HepG2 (cell line): ENCODE measurements around the gene LYPD6. TPM values are rescaled to one million over a fixed set of nuclear protein-coding genes. Genes with fewer than 3 reads are reported as not detected.

ENCODE experiments used
- ATAC-seq: fragments of 200-7000 bp; cut with Tn5 transposase; 3 replicates; pipeline ENCODE4 v1.9.1; 2020; ENCODE audit warnings: mild to moderate bottlenecking, moderate library complexity
- BruUV-seq: library from RNA; stranded (reverse); fragments of 400-500 nt; replicated peaks from 2 replicates; lab custom pipeline; 2021; lab: Mats Ljungman, UMichigan
- CTCF ChIA-PET: fragments of 300-600 bp; formaldehyde crosslinking; extraction: SDS; loops from one replicate; lab custom pipeline; 2021; ENCODE audit warnings: low total read pairs, inconsistent platforms, low intra/inter-chr PET ratio; lab: Yijun Ruan, JAX
- POLR2A ChIA-PET: fragments of 350-600 bp; sonication (Branson Sonifier 250); formaldehyde crosslinking; loops from one replicate; lab custom pipeline; 2020; ENCODE audit warnings: antibody characterized with exemption, inconsistent platforms; lab: Yijun Ruan, JAX
- DNase-seq: peaks from one replicate; pipeline ENCODE4 v3.0.0-alpha.2; 2015; ENCODE audit warnings: low spot score
- FAIRE-seq: peaks from 3 replicates; lab custom pipeline; 2011; peaks lifted over from hg19 to GRCh38; lab: Jason Lieb, UNC
- H2AFZ ChIP-seq: one replicate; pipeline ENCODE4 v1.6.1; 2011; ENCODE audit warnings: low read length, inconsistent platforms
- H3K27ac ChIP-seq: fragments of 300-600 bp; 3 replicates; pipeline ENCODE4 v1.8.0; 2011; ENCODE audit warnings: mixed run types, mild to moderate bottlenecking, mixed read lengths, low read length, inconsistent platforms; ENCODE audit not compliant: insufficient read depth; ENCODE audit errors: extremely low read length
- H3K27me3 ChIP-seq, 2 experiments: fragments of 200-600 bp in 1 of 2; 2 replicates in 1 of 2; 3 replicates in 1 of 2; pipeline versions ENCODE4 v1.6.0 to v1.8.0; 2011; ENCODE audit warnings: low read length in 2 of 2, mild to moderate bottlenecking in 2 of 2, moderate library complexity in 2 of 2, inconsistent platforms in 1 of 2; ENCODE audit not compliant: insufficient read depth in 2 of 2, control insufficient read depth in 1 of 2
- H3K36me3 ChIP-seq, 2 experiments: fragments of 200-600 bp in 1 of 2; replicated peaks in 1 of 2; 2 replicates in 1 of 2; 3 replicates in 1 of 2; pipeline versions ENCODE4 v1.5.1 to v1.8.0; 2011; ENCODE audit warnings: low read length in 2 of 2, inconsistent platforms in 1 of 2; ENCODE audit not compliant: insufficient read depth in 2 of 2, control insufficient read depth in 1 of 2
- H3K4me1 ChIP-seq: 2 replicates; pipeline ENCODE4 v1.5.1; 2012; ENCODE audit warnings: low read length, inconsistent platforms; ENCODE audit not compliant: insufficient read depth
- H3K4me2 ChIP-seq: 2 replicates; pipeline ENCODE4 v1.6.0; 2011; ENCODE audit warnings: low read depth, low read length, inconsistent platforms
- H3K4me3 ChIP-seq, 3 experiments: fragments of 200-600 bp in 1 of 3; sonication (generic), shearing (Covaris generic) in 1 of 3; replicated peaks in 1 of 3; 2 replicates each; pipeline ENCODE4 v1.5.1; 2011 to 2016; ENCODE audit warnings: low read length in 3 of 3, inconsistent platforms in 2 of 3, low read depth in 2 of 3, mild to moderate bottlenecking in 2 of 3, control low read depth in 1 of 3, mixed read lengths in 1 of 3; ENCODE audit not compliant: insufficient read depth in 1 of 3
- H3K79me2 ChIP-seq: one replicate; pipeline ENCODE4 v1.6.1; 2011; ENCODE audit warnings: low read length, inconsistent platforms; ENCODE audit not compliant: insufficient read depth
- H3K9ac ChIP-seq: 2 replicates; pipeline ENCODE4 v1.6.0; 2011; ENCODE audit warnings: mild to moderate bottlenecking, low read depth, low read length, inconsistent platforms; ENCODE audit not compliant: insufficient read depth
- H3K9me3 ChIP-seq: 2 replicates; pipeline ENCODE4 v1.5.1; 2012; ENCODE audit warnings: mild to moderate bottlenecking, low read length
- H4K20me1 ChIP-seq: 2 replicates; pipeline ENCODE4 v1.6.0; 2011; ENCODE audit warnings: inconsistent platforms, mild to moderate bottlenecking, low read length, moderate library complexity; ENCODE audit not compliant: insufficient read depth
- ETS1 ChIP-seq: sonication (generic); formaldehyde crosslinking; IDR thresholded peaks from 2 replicates; pipeline ENCODE4 v1.4.0; 2020; ENCODE audit warnings: missing genetic modification reagents
- HNRNPUL1 ChIP-seq: fragments of 200-400 bp; formaldehyde crosslinking; IDR thresholded peaks from 2 replicates; pipeline ENCODE4 v1.6.1; 2017; ENCODE audit warnings: low read depth, mild to moderate bottlenecking, low read length, moderate library complexity
- PCBP1 ChIP-seq: fragments of 200-400 bp; formaldehyde crosslinking; IDR thresholded peaks from 2 replicates; pipeline ENCODE4 v1.6.1; 2017; ENCODE audit warnings: mild to moderate bottlenecking, low read depth, low read length, borderline replicate concordance
- SNRNP70 ChIP-seq: fragments of 200-400 bp; formaldehyde crosslinking; IDR thresholded peaks from 2 replicates; pipeline ENCODE4 v1.6.1; 2017; ENCODE audit warnings: mild to moderate bottlenecking, low read depth, low read length, moderate library complexity
- ZFP62 ChIP-seq: sonication (generic); formaldehyde crosslinking; IDR thresholded peaks from 2 replicates; pipeline ENCODE4 v1.4.0; 2020; ENCODE audit warnings: missing genetic modification reagents
- ZMYM4 ChIP-seq: sonication (generic); formaldehyde crosslinking; IDR thresholded peaks from 2 replicates; pipeline ENCODE4 v1.8.1; 2023; ENCODE audit warnings: mild to moderate bottlenecking, missing genetic modification reagents
- ZNF496 ChIP-seq: sonication (generic); formaldehyde crosslinking; IDR thresholded peaks from 2 replicates; pipeline ENCODE4 v1.8.1; 2023; ENCODE audit warnings: mild to moderate bottlenecking, moderate library complexity, missing genetic modification reagents; ENCODE audit not compliant: insufficient replicate concordance
- ZNF691 ChIP-seq: sonication (generic); formaldehyde crosslinking; IDR thresholded peaks from 2 replicates; pipeline ENCODE4 v1.4.0; 2020; ENCODE audit warnings: missing genetic modification reagents, low read depth, mild to moderate bottlenecking, borderline replicate concordance
- ZXDC ChIP-seq: sonication (generic); formaldehyde crosslinking; IDR thresholded peaks from 2 replicates; pipeline ENCODE4 v1.5.0; 2020; ENCODE audit warnings: mild to moderate bottlenecking, missing genetic modification reagents
- WGBS: methylation state at CpG from one replicate; pipeline ENCODE4 v1.1.6; 2017; ENCODE audit warnings: low lambda C conversion rate; 5-methylcytosine and 5-hydroxymethylcytosine counted together
- in situ Hi-C: cut with HindIII; loops from 2 replicates; pipeline ENCODE4 v1.10.0; 2017; ENCODE audit warnings: low pct_unique_long_range_greater_than_20kb; ENCODE audit not compliant: extremely low pct_ligation_motif_present
- intact Hi-C: fragments of 100-400 bp; cut with micrococcal nuclease; formaldehyde crosslinking; loops from one replicate; pipeline ENCODE4 v1.10.0; 2022; ENCODE audit not compliant: unreplicated experiment
- polyA plus RNA-seq, 8 experiments: library from polyadenylated mRNA; depleted of rRNA in 3 of 8; stranded (reverse) in 7 of 8; unstranded in 1 of 8; fragments of >200 nt; fragmentation: Illumina TruSeq in 4 of 8; extraction: Trizol in 4 of 8; gene quantifications; 2 replicates each; pipeline versions ENCODE4 v1.2.1 to v1.2.3, GENCODE V29; 2011 to 2016; ENCODE audit warnings: low read depth in 4 of 8, missing spikeins in 1 of 8, mixed read lengths in 1 of 8; ENCODE audit not compliant: insufficient read depth in 1 of 8
- total RNA-seq, 5 experiments: library from RNA; depleted of rRNA; stranded (reverse); fragments of >200 nt; fragmentation: Illumina TruSeq; extraction: Trizol; gene quantifications; 2 replicates each; pipeline ENCODE4 v1.2.3, GENCODE V29; 2016; ENCODE audit warnings: low read depth in 1 of 5
- TF ChIP-seq, protein P1 (sequence below): sonication (generic); formaldehyde crosslinking; conservative IDR thresholded peaks from 2 replicates; pipeline ENCODE4 v1.8.0; 2022; ENCODE audit warnings: low read depth, missing genetic modification reagents

The LYPD6 gene
- total and polyA plus RNA-seq, 2 of the 13 experiments (the other 11 are each of a cell fraction or from before 2014, with no cell fraction given) = 0.01 to 0.07 TPM

GRCh38 chr2:149365931-149366583 lies 35.7 kb downstream of the LYPD6 start:
- no TSS peak for BruUV-seq
- Histone ChIP-seq H3K9me3 (no peaks in the 10 kb centered on the region), H3K36me3 (no peaks in the 10 kb centered on the region), H4K20me1 (no peaks in the 10 kb centered on the region), H3K27me3 (no peaks in the 10 kb centered on the region), H2AFZ (no peak overlapping the region), H3K9ac (no peak overlapping the region), H3K4me2 (no peak overlapping the region), H3K4me3 (no peak overlapping the region), H3K79me2 (no peaks in the 10 kb centered on the region), H3K27ac (no peak overlapping the region), H3K4me1 (no peaks in the 10 kb centered on the region)
- no peak for ATAC-seq
- 32% methylated on average over 5 of the region's 5 CpGs for WGBS
- no peak for FAIRE-seq
- DNase-seq = peak; percentile 29
- in situ Hi-C loops (no loop called here), intact Hi-C loops (no loop called here)
- ChIA-PET CTCF (no interaction called here), POLR2A (no interaction called here)
- no peak for TF ChIP-seq ZNF496 (CRISPR knock-in tag)
- TF ChIP-seq, protein P1, sequence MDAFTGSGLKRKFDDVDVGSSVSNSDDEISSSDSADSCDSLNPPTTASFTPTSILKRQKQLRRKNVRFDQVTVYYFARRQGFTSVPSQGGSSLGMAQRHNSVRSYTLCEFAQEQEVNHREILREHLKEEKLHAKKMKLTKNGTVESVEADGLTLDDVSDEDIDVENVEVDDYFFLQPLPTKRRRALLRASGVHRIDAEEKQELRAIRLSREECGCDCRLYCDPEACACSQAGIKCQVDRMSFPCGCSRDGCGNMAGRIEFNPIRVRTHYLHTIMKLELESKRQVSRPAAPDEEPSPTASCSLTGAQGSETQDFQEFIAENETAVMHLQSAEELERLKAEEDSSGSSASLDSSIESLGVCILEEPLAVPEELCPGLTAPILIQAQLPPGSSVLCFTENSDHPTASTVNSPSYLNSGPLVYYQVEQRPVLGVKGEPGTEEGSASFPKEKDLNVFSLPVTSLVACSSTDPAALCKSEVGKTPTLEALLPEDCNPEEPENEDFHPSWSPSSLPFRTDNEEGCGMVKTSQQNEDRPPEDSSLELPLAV (CRISPR knock-in tag) = no peak
- TF ChIP-seq ZFP62 (CRISPR knock-in tag) = no peak
- no peak for TF ChIP-seq HNRNPUL1
- no peak for TF ChIP-seq ZMYM4
- no peak for TF ChIP-seq ETS1 (CRISPR knock-in tag)
- no peak for TF ChIP-seq ZXDC (CRISPR knock-in tag)
- no peak for TF ChIP-seq SNRNP70
- TF ChIP-seq ZNF691 (CRISPR knock-in tag) = no peak
- no peak for TF ChIP-seq PCBP1
- TF ChIP-seq, all 625 proteins: peak for 0
